GM12801 (cell line): ENCODE results near the gene FBXL20.

Experiments used
- CTCF ChIP-seq: IDR thresholded peaks from one replicate; pipeline ENCODE4 v1.5.1; 2011; ENCODE audit warnings: control low read depth; ENCODE audit not compliant: insufficient read length; ENCODE audit errors: extremely low read depth

The FBXL20 gene

GRCh38 chr17:39305978-39306377 is 95.4 kb downstream of the FBXL20 start:
- TF ChIP-seq CTCF, result no peak

- no peak for TF ChIP-seq CTCF
Observed at GRCh38 chr17:39304188-39304587, 97.2 kb downstream of the FBXL20 start.

- TF ChIP-seq CTCF, result no peak
Observed at GRCh38 chr17:39294060-39294459, 107.4 kb downstream of the FBXL20 start.

- TF ChIP-seq CTCF, result no peak
Observed at GRCh38 chr17:39284685-39285084, 116.7 kb downstream of the FBXL20 start.

- TF ChIP-seq CTCF, result no peak
Observed at GRCh38 chr17:39283896-39284295, 117.5 kb downstream of the FBXL20 start.

GRCh38 chr17:39283098-39283497 is 118.3 kb downstream of the FBXL20 start:
- TF ChIP-seq CTCF, result no peak

GRCh38 chr17:39281806-39282205 is 119.6 kb downstream of the FBXL20 start:
- no peak for TF ChIP-seq CTCF

- no peak for TF ChIP-seq CTCF
Observed at GRCh38 chr17:39277110-39277509, 124.3 kb downstream of the FBXL20 start.
